ENCODE measurements around the gene CFAP298.

GRCh38 chr21:32584472-32584871, 27.7 kb downstream of the CFAP298 start:
- TF ChIP-seq, protein P1, sequence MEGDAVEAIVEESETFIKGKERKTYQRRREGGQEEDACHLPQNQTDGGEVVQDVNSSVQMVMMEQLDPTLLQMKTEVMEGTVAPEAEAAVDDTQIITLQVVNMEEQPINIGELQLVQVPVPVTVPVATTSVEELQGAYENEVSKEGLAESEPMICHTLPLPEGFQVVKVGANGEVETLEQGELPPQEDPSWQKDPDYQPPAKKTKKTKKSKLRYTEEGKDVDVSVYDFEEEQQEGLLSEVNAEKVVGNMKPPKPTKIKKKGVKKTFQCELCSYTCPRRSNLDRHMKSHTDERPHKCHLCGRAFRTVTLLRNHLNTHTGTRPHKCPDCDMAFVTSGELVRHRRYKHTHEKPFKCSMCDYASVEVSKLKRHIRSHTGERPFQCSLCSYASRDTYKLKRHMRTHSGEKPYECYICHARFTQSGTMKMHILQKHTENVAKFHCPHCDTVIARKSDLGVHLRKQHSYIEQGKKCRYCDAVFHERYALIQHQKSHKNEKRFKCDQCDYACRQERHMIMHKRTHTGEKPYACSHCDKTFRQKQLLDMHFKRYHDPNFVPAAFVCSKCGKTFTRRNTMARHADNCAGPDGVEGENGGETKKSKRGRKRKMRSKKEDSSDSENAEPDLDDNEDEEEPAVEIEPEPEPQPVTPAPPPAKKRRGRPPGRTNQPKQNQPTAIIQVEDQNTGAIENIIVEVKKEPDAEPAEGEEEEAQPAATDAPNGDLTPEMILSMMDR (tag by site-specific recombination; IDR thresholded peaks at IDR 0.05): no peak
- TF ChIP-seq ZBTB1 (tag by site-specific recombination; IDR thresholded peaks at IDR 0.05): no peak
- TF ChIP-seq, protein P2, sequence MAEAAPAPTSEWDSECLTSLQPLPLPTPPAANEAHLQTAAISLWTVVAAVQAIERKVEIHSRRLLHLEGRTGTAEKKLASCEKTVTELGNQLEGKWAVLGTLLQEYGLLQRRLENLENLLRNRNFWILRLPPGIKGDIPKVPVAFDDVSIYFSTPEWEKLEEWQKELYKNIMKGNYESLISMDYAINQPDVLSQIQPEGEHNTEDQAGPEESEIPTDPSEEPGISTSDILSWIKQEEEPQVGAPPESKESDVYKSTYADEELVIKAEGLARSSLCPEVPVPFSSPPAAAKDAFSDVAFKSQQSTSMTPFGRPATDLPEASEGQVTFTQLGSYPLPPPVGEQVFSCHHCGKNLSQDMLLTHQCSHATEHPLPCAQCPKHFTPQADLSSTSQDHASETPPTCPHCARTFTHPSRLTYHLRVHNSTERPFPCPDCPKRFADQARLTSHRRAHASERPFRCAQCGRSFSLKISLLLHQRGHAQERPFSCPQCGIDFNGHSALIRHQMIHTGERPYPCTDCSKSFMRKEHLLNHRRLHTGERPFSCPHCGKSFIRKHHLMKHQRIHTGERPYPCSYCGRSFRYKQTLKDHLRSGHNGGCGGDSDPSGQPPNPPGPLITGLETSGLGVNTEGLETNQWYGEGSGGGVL (tag by site-specific recombination; IDR thresholded peaks at IDR 0.05): no peak
- TF ChIP-seq ZNF23 (tag by site-specific recombination; IDR thresholded peaks at IDR 0.05; ENCODE audit: borderline replicate concordance): no peak
- TF ChIP-seq ZNF423 (tag by site-specific recombination; IDR thresholded peaks at IDR 0.05): no peak
- TF ChIP-seq ZNF274 (IDR thresholded peaks at IDR 0.05; ENCODE audit: low read length): no peak
- TF ChIP-seq ZNF274 (tag by site-specific recombination; IDR thresholded peaks at IDR 0.05; ENCODE audit: borderline replicate concordance): no peak
